Bronchial epithelial cell (primary cell): ENCODE data around the gene TEDC1. TPM values are rescaled to one million over a fixed set of nuclear protein-coding genes. Genes with fewer than 3 reads are reported as not detected.

Source experiments
- DNase-seq: peaks from one replicate; pipeline ENCODE4 v3.0.0-alpha.2; 2010; ENCODE audit warnings: low read depth
- FAIRE-seq: peaks from 2 replicates; lab custom pipeline; 2011; peaks lifted over from hg19 to GRCh38; lab: Jason Lieb, UNC
- H3K27me3 ChIP-seq: 2 replicates; pipeline ENCODE4 v1.5.1; 2011; ENCODE audit warnings: low read length; ENCODE audit not compliant: control insufficient read depth, insufficient read depth
- H3K36me3 ChIP-seq: 2 replicates; pipeline ENCODE4 v1.5.1; 2011; ENCODE audit warnings: low read length; ENCODE audit not compliant: control insufficient read depth, insufficient read depth
- H3K4me3 ChIP-seq: 2 replicates; pipeline ENCODE4 v1.5.1; 2011; ENCODE audit warnings: mild to moderate bottlenecking, low read depth, low read length, control low read depth
- CTCF ChIP-seq: IDR thresholded peaks from 2 replicates; pipeline ENCODE4 v1.5.1; 2011; ENCODE audit warnings: mild to moderate bottlenecking, moderate library complexity, low read length, control low read depth, inconsistent platforms; ENCODE audit not compliant: insufficient read depth, severe bottlenecking
- total RNA-seq: library from RNA; depleted of rRNA; stranded (reverse); fragments of >200 nt; gene quantifications from 2 replicates; pipeline ENCODE4 v1.2.1, GENCODE V29; 2014

TEDC1 gene
- total RNA-seq, 1 donor from 2014 or later, result 4.5 TPM

- FAIRE-seq, result no peak
- Histone ChIP-seq H3K27me3 (no peaks in the 10 kb centered on the region), H3K36me3 (peaks cover 3% of the 10 kb centered on the region), H3K4me3 (no peak overlapping the region)
- no peak for TF ChIP-seq CTCF
- no peak for DNase-seq
These were observed 11.6 kb downstream of the TEDC1 start for GRCh38 chr14:105502446-105503295.

GRCh38 chr14:105503296-105503640, 12.2 kb downstream of the TEDC1 start:
- H3K36me3 ChIP-seq, result no peaks in the 10 kb centered on the region
- no peak overlapping the region for H3K4me3 ChIP-seq
- TF ChIP-seq CTCF, result no peak
- H3K27me3 ChIP-seq, result peaks cover 3% of the 10 kb centered on the region
- FAIRE-seq, result no peak
- DNase-seq, result no peak

- Histone ChIP-seq H3K27me3 (peaks cover 3% of the 10 kb centered on the region), H3K4me3 (no peak overlapping the region), H3K36me3 (no peaks in the 10 kb centered on the region)
- TF ChIP-seq CTCF, result no peak
- DNase-seq, result no peak
- no peak for FAIRE-seq
These were observed 13.1 kb downstream of the TEDC1 start for GRCh38 chr14:105503935-105504692.

GRCh38 chr14:105505101-105505500, 14.1 kb downstream of the TEDC1 start:
- DNase-seq, result no peak
- no peaks in the 10 kb centered on the region for H3K36me3 ChIP-seq
- no peak for FAIRE-seq
- no peak overlapping the region for H3K4me3 ChIP-seq
- TF ChIP-seq CTCF, result no peak
- peaks cover 3% of the 10 kb centered on the region for H3K27me3 ChIP-seq

- Histone ChIP-seq H3K4me3 (no peak overlapping the region), H3K36me3 (no peaks in the 10 kb centered on the region), H3K27me3 (peaks cover 4% of the 10 kb centered on the region)
- FAIRE-seq, result no peak
- DNase-seq, result no peak
- TF ChIP-seq CTCF, result no peak
These were observed 16.2 kb downstream of the TEDC1 start for GRCh38 chr14:105507247-105507646.
